Measurements from ENCODE around the gene PRSS2.

- no peak for TF ChIP-seq CTCF (IDR thresholded peaks at IDR 0.05; ENCODE audit: poor library complexity)
- peak; percentile 94 for TF ChIP-seq EZH2 (IDR thresholded peaks at IDR 0.05; ENCODE audit: borderline replicate concordance)
Measured at GRCh38 chr7:142796501-142797390, 26.0 kb downstream of the PRSS2 start.

Data from hepatocyte (in vitro differentiated cells).